ENCODE data around the gene OGG1. TPM values are rescaled to one million over a fixed set of nuclear protein-coding genes. Genes with fewer than 3 reads are reported as not detected.

Gene OGG1
- polyA plus RNA-seq, 1 donor from 2014 or later: 34.4 TPM

DNA sequence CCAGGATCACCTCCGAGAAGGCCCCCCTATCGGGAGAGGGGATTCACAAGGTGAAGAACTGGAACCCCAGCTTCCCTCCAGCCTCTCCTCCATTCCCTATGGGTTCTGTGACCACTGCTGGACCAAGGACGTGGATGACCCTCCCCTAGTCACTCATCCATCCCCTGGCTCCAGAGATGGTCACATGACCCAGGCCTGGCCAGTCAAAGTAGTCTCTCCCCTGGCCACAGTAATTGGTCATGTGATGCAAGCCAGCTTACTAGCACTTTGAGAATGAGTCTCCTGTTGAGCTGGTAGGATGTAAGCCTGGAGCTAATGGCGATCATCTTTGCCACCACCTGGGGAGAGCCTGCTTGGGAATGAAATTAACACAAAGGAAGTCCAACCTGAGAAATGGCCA lies 16.1 kb downstream of the OGG1 start:
- Histone ChIP-seq H3K9me2 (ENCODE audit: insufficient read depth, low read length) (no peaks in the 10 kb centered on the region), H3K27me3 (ENCODE audit: insufficient read depth, low read depth, low read length) (no peaks in the 10 kb centered on the region), H3K36me3 (ENCODE audit: insufficient read depth, low read length) (no peaks in the 10 kb centered on the region), H3K9me3 (ENCODE audit: low read length) (no peaks in the 10 kb centered on the region), H3K27ac (ENCODE audit: low read length) (no peak overlapping the region), H2AFZ (ENCODE audit: low read depth, low read length) (no peak overlapping the region), H3K4me3 (ENCODE audit: low read length) (no peak overlapping the region), H3F3A (ENCODE audit: insufficient read depth, low read length, poor library complexity, severe bottlenecking) (no peaks in the 10 kb centered on the region), H3K9ac (ENCODE audit: low read length) (no peak overlapping the region), H4K20me1 (ENCODE audit: insufficient read depth) (no peaks in the 10 kb centered on the region), H3K79me2 (replicated peaks; ENCODE audit: insufficient read depth, low read length) (no peaks in the 10 kb centered on the region), H3K4me2 (ENCODE audit: low read length) (no peak overlapping the region)
- TF ChIP-seq POLR2AphosphoS5 (IDR thresholded peaks at IDR 0.05) (peak; percentile 8), MXI1 (conservative IDR thresholded peaks at IDR 0.05; ENCODE audit: poor library complexity, severe bottlenecking) (no peak), EP300 (conservative IDR thresholded peaks at IDR 0.05; ENCODE audit: poor library complexity, severe bottlenecking) (no peak)

DNA sequence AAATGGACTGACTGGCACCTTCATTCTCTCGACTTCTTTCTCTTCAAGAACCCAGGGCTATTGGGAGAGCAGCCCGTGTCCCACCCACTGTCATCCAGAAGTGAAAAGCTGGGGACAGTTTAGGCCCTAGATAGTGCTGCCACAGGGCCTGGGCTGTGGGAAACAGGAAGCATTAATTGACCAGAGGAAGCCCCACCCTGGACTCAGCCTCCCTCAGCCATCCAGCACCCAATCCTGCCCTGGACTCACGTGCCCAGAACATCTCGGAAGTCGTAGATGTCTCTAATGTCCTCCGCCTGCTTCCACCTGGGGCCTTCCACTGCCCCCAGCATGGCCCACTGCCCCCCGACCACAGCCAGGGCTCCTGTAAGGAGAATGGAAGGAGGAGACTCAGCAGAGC lies 17.7 kb downstream of the OGG1 start:
- H3K9me3 ChIP-seq (ENCODE audit: low read length): no peaks in the 10 kb centered on the region
- no peak overlapping the region for H3K9ac ChIP-seq (ENCODE audit: low read length)
- H4K20me1 ChIP-seq (ENCODE audit: insufficient read depth): no peaks in the 10 kb centered on the region
- no peaks in the 10 kb centered on the region for H3K79me2 ChIP-seq (replicated peaks; ENCODE audit: insufficient read depth, low read length)
- H3K27ac ChIP-seq (ENCODE audit: low read length): no peak overlapping the region
- no peak overlapping the region for H2AFZ ChIP-seq (ENCODE audit: low read depth, low read length)
- TF ChIP-seq, protein P1, sequence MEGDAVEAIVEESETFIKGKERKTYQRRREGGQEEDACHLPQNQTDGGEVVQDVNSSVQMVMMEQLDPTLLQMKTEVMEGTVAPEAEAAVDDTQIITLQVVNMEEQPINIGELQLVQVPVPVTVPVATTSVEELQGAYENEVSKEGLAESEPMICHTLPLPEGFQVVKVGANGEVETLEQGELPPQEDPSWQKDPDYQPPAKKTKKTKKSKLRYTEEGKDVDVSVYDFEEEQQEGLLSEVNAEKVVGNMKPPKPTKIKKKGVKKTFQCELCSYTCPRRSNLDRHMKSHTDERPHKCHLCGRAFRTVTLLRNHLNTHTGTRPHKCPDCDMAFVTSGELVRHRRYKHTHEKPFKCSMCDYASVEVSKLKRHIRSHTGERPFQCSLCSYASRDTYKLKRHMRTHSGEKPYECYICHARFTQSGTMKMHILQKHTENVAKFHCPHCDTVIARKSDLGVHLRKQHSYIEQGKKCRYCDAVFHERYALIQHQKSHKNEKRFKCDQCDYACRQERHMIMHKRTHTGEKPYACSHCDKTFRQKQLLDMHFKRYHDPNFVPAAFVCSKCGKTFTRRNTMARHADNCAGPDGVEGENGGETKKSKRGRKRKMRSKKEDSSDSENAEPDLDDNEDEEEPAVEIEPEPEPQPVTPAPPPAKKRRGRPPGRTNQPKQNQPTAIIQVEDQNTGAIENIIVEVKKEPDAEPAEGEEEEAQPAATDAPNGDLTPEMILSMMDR (IDR thresholded peaks at IDR 0.05; ENCODE audit: poor library complexity, severe bottlenecking): no peak
- TF ChIP-seq, protein P2, sequence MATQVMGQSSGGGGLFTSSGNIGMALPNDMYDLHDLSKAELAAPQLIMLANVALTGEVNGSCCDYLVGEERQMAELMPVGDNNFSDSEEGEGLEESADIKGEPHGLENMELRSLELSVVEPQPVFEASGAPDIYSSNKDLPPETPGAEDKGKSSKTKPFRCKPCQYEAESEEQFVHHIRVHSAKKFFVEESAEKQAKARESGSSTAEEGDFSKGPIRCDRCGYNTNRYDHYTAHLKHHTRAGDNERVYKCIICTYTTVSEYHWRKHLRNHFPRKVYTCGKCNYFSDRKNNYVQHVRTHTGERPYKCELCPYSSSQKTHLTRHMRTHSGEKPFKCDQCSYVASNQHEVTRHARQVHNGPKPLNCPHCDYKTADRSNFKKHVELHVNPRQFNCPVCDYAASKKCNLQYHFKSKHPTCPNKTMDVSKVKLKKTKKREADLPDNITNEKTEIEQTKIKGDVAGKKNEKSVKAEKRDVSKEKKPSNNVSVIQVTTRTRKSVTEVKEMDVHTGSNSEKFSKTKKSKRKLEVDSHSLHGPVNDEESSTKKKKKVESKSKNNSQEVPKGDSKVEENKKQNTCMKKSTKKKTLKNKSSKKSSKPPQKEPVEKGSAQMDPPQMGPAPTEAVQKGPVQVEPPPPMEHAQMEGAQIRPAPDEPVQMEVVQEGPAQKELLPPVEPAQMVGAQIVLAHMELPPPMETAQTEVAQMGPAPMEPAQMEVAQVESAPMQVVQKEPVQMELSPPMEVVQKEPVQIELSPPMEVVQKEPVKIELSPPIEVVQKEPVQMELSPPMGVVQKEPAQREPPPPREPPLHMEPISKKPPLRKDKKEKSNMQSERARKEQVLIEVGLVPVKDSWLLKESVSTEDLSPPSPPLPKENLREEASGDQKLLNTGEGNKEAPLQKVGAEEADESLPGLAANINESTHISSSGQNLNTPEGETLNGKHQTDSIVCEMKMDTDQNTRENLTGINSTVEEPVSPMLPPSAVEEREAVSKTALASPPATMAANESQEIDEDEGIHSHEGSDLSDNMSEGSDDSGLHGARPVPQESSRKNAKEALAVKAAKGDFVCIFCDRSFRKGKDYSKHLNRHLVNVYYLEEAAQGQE (IDR thresholded peaks at IDR 0.05; ENCODE audit: borderline replicate concordance): no peak
- no peak for TF ChIP-seq EZH2 (IDR thresholded peaks at IDR 0.05; ENCODE audit: borderline replicate concordance, insufficient read depth, low read length, poor library complexity, severe bottlenecking)
- no peak for TF ChIP-seq MXI1 (conservative IDR thresholded peaks at IDR 0.05; ENCODE audit: poor library complexity, severe bottlenecking)
- TF ChIP-seq TAF1 (IDR thresholded peaks at IDR 0.05; ENCODE audit: low read depth): no peak
- TF ChIP-seq SMC3 (conservative IDR thresholded peaks at IDR 0.05; ENCODE audit: poor library complexity): no peak
- TF ChIP-seq RAD21 (conservative IDR thresholded peaks at IDR 0.05): no peak
- TF ChIP-seq POLR2AphosphoS5 (IDR thresholded peaks at IDR 0.05): no peak
- TF ChIP-seq EP300 (conservative IDR thresholded peaks at IDR 0.05; ENCODE audit: poor library complexity, severe bottlenecking): no peak
- H3F3A ChIP-seq (ENCODE audit: insufficient read depth, low read length, poor library complexity, severe bottlenecking): no peaks in the 10 kb centered on the region
- no peaks in the 10 kb centered on the region for H3K36me3 ChIP-seq (ENCODE audit: insufficient read depth, low read length)
- H3K9me2 ChIP-seq (ENCODE audit: insufficient read depth, low read length): no peaks in the 10 kb centered on the region
- H3K27me3 ChIP-seq (ENCODE audit: insufficient read depth, low read depth, low read length): no peaks in the 10 kb centered on the region
- H3K4me2 ChIP-seq (ENCODE audit: low read length): no peak overlapping the region
- H3K4me3 ChIP-seq (ENCODE audit: low read length): no peak overlapping the region
